Lower leg skin (tissue), 3 donors: ENCODE measurements around the gene CDC14A.

Source experiments
- CTCF ChIP-seq, 3 donors: fragments of 450-650 bp; IDR thresholded peaks; one replicate each; pipeline ENCODE4 v1.5.1; 2016; ENCODE audit warnings: antibody characterized with exemption in 3 of 3, mild to moderate bottlenecking in 3 of 3, moderate library complexity in 2 of 3
- POLR2A ChIP-seq, 2 donors: fragments of 450-650 bp; IDR thresholded peaks; one replicate each; pipeline ENCODE4 v1.6.1; 2016 to 2017; ENCODE audit warnings: antibody characterized with exemption in 2 of 2, mild to moderate bottlenecking in 1 of 2, moderate library complexity in 1 of 2

- TF ChIP-seq CTCF (IDR thresholded peaks at IDR 0.05) (no peak), POLR2A (IDR thresholded peaks at IDR 0.05) (no peak)
Observed at GRCh38 chr1:100497796-100498195, 145.5 kb downstream of the CDC14A start.
